HG03039 (cell line): ENCODE data around the gene PARD3.

Source experiments
- ATAC-seq: cut with Tn5 transposase; IDR thresholded peaks from one replicate; pipeline ENCODE4 v1.9.1; 2021; ENCODE audit warnings: mild to moderate bottlenecking, moderate library complexity; ENCODE audit not compliant: unreplicated experiment

Gene PARD3

GRCh38 chr10:34629084-34629483 lies 186.0 kb downstream of the PARD3 start:
- no peak for ATAC-seq

DNA sequence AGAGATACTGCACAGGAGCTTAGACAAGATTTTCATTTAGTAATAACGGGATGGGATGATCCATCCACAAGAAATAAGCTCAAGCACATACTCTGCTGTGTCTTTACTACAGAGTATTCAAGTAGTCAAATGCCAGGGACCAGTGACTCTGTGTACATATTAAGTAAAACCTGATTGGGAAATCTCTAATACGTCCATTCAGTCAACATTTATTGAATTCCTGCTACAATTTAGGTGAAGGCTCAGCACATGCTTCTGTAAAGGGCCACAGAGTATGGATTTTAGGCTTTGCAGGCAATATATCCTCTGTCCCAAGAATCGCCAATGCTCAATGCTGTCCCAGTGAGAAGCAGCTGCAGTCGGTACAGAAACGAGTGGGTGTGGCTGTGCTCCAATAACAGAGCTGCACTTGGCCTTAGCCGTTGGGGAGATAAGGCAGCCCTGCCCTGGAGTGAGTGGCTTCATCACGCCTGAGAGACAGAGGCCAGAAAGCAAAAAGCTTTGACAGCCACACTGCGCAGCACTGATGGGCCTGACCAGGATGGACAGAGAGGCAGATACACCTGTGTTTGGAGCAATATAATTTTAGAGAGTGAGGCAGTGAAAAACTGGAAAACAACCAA lies 186.8 kb downstream of the PARD3 start:
- ATAC-seq = no peak

GRCh38 chr10:34627741-34628140 lies 187.4 kb downstream of the PARD3 start:
- ATAC-seq = no peak

- ATAC-seq = no peak
These were observed 187.8 kb downstream of the PARD3 start for GRCh38 chr10:34627331-34627730.

DNA sequence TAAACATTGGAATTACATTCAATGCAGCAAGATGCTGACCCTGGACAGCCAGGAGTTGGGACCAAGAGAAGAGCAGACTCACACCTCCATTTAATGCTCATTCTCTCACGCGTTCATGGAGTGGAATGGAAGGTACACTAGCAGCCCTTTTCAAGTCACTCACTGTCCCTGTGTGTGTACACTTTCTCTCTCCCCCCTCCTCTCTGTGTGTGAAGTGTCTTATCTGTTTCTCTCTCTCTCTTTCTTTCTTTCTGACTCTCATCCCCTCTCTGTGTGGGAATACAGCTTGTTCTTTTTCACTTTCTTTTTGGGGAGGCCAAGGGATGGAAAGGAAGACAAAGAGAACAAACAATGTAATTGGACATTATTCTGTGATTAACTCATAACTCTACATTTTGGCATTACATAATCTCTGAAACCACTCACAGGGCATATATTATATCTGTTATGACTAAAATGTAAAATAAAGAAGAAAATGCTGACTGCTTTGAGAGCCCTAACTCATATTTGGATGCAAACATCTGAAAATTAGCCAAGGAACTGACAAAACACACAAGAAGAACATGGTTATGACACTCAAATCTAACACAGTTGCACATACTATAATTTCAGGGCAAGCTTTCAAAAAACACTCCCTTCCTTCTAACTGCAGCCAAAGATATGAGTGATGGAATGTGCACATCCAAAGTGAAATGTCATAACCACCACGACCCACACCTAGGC lies 188.8 kb downstream of the PARD3 start:
- no peak for ATAC-seq

- ATAC-seq = no peak
These were observed 190.6 kb downstream of the PARD3 start for GRCh38 chr10:34624323-34625153.

DNA sequence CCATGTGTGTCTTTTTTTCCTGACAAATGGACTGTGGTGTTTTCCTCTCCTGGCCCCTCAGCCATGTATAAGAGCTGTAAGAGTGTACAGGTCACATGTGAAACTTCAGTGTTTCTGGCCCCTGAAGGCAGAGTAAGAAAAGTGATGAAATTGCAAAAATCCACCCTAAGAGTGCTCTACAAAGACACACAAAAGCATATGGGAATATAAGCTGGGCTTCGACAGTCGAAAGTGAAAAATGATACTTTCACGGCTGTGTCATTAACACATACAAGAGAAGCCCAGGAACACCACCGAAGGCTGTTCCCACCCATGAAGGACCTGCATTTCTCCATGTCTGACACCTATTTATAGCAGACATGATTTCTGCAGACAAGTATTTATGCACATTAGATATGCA lies 192.2 kb downstream of the PARD3 start:
- no peak for ATAC-seq

- no peak for ATAC-seq
These were observed 196.5 kb downstream of the PARD3 start for GRCh38 chr10:34618611-34619010.

DNA sequence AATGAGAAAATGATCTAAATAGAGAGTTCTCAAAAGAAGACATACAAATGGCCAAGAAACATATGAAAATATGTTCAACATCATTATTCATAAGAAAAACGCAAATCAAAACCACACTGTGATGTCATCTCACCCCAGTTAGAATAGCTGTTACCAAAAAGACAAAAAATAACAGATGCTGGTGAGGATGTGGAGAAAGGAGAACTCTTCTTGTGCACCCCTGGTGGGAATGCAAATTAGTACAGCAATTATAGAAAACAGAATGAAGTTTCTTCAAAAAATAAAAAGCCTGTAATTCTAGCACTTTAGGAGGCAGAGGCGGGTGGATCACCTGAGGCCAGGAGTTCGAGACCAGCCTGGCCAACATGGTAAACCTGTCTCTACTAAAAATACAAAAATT lies 199.3 kb downstream of the PARD3 start:
- ATAC-seq = no peak

- ATAC-seq = no peak
These were observed 201.6 kb downstream of the PARD3 start for GRCh38 chr10:34613491-34613890.

DNA sequence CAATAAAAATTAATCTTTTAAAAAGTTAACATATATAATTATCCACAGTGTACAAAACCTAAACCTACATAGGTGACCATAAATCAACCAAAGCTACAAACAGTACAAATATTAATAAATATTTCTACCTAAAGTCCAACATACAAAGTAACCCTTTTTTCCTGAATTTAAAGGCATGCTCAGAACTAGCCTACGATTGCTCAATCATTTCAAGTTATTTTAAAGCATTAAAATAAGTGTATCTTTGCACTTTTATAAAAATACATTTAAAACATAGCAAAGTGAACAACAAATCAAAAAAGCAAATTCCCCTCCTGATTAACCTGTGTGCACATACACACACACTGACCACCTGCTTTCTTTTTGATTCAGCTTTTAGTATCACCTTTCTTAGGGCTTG lies 202.2 kb downstream of the PARD3 start:
- ATAC-seq = no peak

DNA sequence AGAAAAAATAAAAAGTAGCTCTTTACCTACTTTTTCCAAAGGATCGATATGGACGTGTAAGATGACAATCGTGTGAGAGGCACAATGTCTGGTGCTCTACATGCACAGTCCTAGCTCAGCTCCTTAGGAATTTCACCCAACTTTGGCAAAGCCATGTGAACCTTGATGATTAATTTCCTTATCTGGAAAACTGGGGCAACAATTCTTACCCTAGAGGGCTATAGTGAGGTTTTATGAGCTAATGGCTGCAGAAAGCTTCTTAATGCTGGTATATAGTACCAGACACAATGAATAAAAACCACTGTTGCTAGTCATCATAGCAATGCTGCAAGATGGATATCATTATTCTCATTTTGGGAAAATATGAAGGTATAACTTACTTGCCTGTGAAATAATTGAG lies 202.7 kb downstream of the PARD3 start:
- no peak for ATAC-seq

- no peak for ATAC-seq
These were observed 205.7 kb downstream of the PARD3 start for GRCh38 chr10:34609287-34609940.

GRCh38 chr10:34607894-34608293 lies 207.2 kb downstream of the PARD3 start:
- no peak for ATAC-seq

- ATAC-seq = no peak
These were observed 208.2 kb downstream of the PARD3 start for GRCh38 chr10:34606890-34607289.

DNA sequence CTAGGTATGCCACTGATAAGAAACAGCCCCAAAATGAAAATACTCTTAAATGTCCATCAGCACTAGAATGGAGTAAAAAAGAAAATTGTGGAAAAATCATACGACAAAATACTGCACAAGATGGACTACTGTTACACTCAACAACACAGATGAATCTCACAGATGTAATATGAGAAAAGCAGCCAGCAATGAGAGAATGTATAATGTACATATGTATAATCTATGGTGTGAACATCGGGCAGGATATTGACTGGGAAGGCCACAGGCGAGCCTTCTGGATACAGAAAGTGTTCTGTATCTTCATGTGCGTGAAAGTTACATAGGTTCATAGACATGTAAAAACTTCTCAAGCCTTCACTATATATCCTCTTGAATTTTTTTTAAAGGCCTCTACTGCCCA lies 212.6 kb downstream of the PARD3 start:
- no peak for ATAC-seq

- ATAC-seq = no peak
These were observed 213.4 kb downstream of the PARD3 start for GRCh38 chr10:34601691-34602090.

- no peak for ATAC-seq
These were observed 215.9 kb downstream of the PARD3 start for GRCh38 chr10:34599026-34599795.

DNA sequence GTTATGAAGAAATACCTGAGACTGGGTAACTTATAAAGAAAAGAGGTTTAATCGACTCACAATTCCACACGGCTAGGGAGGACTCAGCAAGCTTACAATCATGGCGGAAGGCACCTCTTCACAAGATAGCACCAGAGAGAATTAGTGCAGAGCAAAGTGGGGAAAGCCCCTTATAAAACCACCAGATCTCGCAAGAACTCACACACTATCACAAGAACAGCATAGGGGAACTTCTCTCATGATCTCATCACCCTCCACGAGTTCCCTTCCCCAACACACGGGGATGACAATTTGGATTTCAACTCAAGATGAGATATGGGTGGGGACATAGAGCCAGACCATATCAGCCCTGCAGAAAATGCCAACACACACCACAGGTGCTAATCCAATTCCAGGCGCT lies 218.7 kb downstream of the PARD3 start:
- no peak for ATAC-seq

GRCh38 chr10:34593930-34594329 lies 221.2 kb downstream of the PARD3 start:
- no peak for ATAC-seq
